Posterior vena cava (tissue), 2 donors: ENCODE data around the gene OTUD6A. TPM values are rescaled to one million over a fixed set of nuclear protein-coding genes. Genes with fewer than 3 reads are reported as not detected.

Experiments used
- DNase-seq: peaks from one replicate; pipeline ENCODE4 v3.0.0-alpha.2; 2020; ENCODE audit warnings: low spot score
- intact Hi-C, 2 donors: fragments of 100-400 bp; cut with DNase I; formaldehyde crosslinking; loops; one replicate each; pipeline versions ENCODE4 v1.14.1 to v1.14.2; 2022 to 2023
- long read RNA-seq, 2 donors: library from polyadenylated mRNA; unstranded; transcript quantifications; one replicate each; pipeline ENCODE4 v2.0.0, GENCODE V29; 2020 to 2021
- total RNA-seq, 2 donors: library from RNA; stranded (reverse); fragmentation: NEBNext Ultra II Directional; extraction: Animal tissue kit (Norgen Biotek cat#: 25700); gene quantifications; one replicate each; pipeline ENCODE4 v1.2.1, GENCODE V29; 2021
- donor health status: DM: yes; HTN: yes; CAD: no.
- donor health status: DM: yes; HTN: yes; CAD: no.

Gene OTUD6A, protein sequence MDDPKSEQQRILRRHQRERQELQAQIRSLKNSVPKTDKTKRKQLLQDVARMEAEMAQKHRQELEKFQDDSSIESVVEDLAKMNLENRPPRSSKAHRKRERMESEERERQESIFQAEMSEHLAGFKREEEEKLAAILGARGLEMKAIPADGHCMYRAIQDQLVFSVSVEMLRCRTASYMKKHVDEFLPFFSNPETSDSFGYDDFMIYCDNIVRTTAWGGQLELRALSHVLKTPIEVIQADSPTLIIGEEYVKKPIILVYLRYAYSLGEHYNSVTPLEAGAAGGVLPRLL
- not detected for total RNA-seq
- long read RNA-seq, donor 1 = 0 reads
- long read RNA-seq, donor 2 = 0 reads

DNA sequence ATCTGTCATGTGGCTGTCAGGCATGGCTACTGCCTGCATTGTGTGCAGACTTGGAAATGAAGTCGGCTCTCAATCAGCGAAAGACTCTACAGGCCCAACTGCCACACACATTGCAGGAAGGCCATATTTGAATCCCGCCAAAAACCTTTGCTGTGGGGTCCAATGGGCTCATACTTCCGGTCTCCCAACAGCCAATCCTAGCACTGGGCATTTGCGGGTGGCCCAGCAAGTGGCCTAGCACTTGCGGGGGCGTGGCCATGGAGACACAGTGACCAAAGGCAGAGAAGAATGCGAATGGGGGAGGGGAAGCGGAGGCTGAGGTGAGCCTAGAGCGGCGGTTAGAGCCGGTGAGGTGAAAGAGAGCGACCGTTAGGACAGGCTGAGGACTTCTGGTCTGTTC lies at the start of gene OTUD6A:
TSS of gene OTUD6A (plus strand) at position 382 of the 400 bp plus-strand sequence. CDS start 68 bp downstream, outside the sequence.
- DNase-seq = no peak
- intact Hi-C loops = no loop called here

DNA sequence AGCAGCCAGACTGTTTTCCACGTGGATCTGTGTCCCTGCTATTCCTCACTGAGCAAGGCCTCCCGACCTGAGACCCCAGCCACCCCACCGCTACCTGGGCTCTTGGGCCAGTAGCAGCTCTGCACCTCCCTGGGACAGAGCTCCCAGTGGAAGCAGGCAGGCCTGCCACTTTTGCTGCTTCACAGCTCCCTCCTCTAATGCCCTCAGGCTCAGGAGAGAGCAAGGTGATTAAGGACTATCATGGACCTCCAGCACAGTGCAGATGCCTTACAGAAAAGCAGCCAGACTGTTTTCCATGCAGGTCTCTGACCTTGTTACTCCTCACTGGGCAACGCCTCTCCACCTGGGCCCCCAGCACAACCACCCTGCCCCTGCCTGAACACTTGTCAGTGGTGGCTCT lies 49.5 kb upstream of the OTUD6A start:
- no peak for DNase-seq
- intact Hi-C loops = no loop called here

DNA sequence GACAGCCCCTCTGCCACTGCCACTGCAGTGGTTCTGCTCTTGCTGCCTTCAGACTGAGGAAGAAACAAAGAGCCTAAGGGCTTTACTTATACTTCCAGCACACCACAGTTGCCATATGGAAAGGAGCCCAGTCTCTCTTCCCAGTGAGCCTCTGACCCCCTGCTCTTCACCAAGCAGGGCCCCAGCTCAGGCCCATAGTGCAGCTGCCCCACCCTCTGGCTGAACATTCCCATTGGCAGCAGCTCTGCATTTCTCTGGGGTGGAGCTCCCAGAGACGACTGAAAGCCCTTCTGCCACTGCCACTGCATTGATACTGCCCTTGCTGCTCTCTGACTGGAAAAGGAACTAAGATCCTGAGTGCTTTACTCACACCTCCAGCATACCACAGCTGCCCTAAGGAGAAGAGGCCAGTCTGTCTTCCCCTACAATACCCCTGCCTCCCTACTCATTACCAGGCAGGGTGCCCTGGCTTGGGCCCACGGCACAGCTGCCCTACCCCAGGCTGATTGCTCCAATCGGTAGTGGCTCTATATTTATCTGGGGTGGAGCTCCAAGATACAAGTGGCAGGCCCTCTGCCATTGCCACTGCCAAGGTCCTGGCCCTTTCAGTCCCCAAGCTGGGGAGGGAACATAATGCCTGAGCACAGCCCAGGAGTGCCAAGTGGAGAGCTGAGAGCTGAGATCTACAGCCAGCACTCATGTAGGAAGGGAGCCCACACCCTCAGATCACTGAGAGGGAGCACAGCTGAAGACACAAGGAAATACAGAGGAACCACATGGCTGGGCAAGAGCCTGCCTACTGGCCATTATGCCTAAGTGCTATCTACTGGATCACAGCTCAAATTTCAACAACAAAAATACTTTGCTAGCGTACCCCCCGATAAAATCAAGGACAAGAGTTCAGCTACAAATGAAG lies 48.5 kb upstream of the OTUD6A start:
- intact Hi-C loops = no loop called here
- no peak for DNase-seq

DNA sequence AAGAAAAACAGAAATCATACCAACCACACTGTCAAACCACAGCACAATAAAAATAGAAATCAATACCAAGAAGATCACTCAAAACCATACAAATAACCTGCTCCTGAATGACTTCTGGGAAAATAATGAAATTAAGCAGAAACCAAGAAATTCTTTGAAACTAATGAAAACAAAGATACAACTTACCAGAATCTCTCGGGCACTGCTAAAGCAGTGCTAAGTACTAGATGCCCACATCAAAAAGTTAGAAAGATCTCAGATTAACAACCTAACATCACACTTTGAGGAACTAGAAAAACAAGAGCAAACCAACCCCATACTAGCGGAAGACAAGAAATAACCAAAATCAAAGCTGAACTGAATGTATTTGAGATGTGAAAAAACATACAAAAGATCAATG lies 45.7 kb upstream of the OTUD6A start:
- intact Hi-C loops = no loop called here

DNA sequence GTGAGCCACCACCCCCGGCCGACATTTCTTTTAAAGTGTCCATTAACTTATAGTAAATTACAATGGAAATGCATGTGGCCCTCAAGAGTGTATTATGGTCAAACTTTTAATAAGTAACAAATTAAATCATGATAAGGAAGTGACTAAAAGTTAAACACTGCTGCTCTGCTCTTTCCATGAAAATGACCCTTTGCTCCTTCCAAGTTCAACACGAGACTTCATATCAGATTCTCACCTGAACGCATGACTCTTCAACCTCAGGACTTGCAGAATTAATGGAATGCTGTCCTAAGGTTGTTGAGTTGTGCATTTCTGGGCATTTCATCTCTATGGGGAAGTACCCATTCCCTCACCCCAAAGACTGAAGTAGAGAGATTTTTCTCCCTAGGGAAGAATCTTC lies 39.6 kb upstream of the OTUD6A start:
- intact Hi-C loops = no loop called here
- DNase-seq = no peak

More for the DNA sequence above, 45.7 kb upstream of the OTUD6A start:
- no peak for DNase-seq

DNA sequence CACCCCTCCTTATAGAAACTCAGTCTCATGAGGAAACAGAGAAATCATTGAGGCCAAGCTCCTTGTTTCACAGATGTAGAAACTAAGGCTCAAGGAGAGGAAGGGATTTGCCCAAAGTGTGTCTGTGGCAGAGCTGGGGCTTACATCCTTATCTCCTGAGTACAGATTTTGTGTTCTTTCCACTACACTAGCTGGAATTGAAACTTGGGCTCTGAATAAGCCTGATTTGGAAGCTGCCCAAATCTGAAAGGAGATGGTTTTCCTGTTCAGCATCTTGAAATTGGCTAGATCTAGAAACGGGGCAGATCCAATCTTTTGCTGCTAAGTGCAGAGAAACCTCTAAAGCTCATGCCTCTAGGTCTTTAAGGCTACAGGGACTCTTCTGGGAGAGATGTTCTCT lies 36.8 kb upstream of the OTUD6A start:
- intact Hi-C loops = no loop called here
- DNase-seq = no peak

DNA sequence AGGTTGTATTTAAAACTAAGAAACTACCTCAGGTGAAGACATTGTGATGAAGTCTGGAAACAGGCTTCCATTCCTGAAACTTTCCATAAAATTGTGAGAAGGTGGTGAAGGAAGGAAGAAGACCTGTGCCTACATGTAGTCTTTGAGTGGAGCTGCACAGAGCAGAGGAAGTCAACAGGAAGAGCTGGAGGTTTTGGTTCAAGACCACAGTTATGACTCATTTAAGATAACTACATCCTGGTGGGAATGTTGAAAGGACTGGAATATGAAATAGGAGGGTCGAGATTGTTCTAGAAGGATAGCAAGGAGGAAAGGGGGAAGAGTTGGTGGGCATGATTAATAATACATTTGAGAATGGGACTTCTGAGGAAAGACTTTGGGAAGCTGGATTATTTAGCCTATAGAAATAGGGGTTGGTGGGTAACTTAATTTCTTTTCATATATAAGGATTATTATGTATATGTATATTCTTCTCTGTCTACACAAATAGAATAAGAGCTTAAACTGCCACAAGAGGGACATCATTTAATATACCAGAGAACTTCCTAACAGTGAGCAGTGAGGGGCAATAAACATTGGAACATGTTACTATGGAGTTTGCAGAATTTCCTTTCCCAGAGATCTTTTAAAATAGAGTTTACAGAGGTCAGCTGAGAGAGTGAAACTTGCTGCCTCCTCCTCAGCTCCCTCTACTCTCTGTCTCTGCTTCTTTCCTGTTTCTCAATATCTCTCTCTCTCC lies 36.0 kb upstream of the OTUD6A start:
- no peak for DNase-seq
- intact Hi-C loops = no loop called here

DNA sequence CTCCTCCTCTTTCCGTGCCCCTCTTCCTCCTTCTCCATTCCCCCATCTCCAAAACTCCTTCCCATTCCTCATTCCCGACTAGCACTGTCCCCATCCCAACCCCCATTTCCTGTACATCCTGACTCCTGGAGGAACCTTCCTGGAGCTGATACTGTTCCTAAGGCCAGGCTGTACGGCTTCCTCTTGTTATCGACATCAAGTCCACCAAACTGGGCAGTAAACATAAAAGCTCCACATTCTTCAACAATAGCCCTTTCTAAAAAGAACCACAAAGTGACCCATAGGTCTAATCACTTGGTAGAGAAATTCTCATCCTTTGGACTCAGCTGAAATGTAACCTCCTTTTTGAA lies 35.4 kb upstream of the OTUD6A start:
- intact Hi-C loops = no loop called here
- no peak for DNase-seq

DNA sequence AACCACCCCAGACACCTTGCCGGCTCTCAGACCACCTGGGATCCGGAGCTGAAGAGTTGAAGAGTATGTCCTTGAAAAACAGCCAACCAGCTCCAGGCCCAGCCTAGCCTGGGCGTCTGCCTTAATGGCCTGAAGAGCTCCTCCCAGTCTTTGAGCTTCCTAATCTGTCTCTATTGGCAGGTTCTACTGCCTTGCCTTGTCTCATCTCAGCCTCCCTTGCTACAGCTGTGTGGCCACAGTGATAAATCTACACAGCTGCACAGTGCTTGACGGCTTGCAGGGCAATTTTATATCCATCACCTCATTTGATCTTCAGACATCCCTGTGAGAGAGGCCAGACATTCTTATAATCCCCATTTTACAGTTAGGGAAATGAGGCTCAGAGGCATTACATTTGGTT lies 32.4 kb upstream of the OTUD6A start:
- DNase-seq = no peak
- intact Hi-C loops = loop anchor here in 1 of 2 donors (5.0 kb wide), 1 partner anchor 493 kb away; no protein-coding TSS in a partner anchor

DNA sequence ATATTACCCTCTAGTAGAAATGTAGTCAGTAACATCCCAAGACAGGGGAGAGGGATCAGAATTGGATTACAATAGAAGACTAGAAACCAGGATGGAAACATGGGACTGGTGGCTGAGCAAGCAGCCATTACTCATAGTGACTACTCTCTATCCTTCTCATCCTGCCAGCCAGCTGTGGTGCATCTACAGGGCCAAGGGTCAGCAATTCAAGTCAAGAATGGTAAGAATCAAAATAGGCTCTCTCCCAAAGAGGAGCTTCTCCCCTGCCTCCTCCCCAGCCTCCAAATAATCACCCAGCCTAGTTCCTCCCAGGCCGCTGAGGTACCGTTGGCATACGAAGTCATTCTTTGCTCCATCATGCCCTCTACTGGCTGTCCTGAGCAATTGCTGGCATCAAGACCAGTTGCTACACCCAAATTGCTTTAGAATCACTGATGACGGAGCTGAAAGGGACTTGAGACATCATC lies 31.9 kb upstream of the OTUD6A start:
- intact Hi-C loops = loop anchor here in 1 of 2 donors (5.0 kb wide), 1 partner anchor 493 kb away; no protein-coding TSS in a partner anchor
- DNase-seq = no peak

DNA sequence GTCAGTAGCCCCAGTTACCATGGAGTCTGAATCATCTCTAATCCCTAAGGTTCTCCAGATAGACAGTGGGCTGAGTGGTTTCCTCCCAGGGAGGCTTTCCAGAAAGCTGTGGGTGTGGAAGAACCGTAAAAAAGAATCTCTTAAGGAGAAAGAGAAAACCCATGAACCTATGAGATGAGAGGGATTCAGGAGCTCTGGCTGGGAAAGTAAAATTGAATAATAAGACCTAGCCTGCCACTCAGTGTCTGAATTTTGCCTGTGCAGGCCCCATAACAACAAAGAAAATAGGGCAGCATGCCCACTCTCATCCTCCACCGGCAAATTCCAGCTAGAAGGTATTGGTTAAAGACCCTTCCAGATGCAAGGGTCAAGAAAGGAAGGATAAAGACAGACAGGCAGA lies 29.5 kb upstream of the OTUD6A start:
- intact Hi-C loops = loop anchor here in 1 of 2 donors (5.0 kb wide), 1 partner anchor 495 kb away; no protein-coding TSS in a partner anchor

DNA sequence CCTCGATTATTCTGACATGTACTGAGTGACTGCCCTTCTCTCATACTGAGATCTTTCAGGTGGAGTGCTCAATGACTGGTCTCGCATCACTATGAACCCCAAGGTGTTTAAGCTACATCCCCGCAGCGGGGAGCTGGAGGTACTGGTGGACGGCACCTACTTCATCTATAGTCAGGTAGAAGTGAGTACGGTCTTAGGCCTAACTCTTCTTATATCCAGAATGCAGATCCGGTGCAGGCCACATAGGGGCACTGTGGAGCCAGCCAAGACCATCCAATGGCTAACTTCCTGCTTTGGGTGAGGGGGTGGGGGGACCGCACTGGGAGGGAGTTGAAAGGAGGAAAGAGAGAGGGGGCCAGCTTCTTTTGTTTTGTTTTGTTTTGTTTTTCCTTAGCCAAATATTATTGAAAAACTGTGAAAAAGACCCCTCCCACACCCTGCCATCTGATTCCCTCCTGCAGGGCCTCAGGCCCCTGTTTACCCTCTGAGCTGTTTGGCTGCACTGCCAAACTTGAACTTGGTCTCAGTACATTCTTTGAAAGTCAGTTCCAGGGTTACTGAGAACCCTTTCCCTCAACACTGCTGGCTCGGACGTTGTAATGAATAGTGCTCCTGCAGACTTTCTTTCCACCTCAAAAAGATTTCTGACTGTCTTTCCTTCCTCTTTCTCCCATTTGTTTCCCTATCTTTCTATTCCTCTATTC lies 28.8 kb upstream of the OTUD6A start:
- DNase-seq = no peak
- intact Hi-C loops = loop anchor here in 1 of 2 donors (5.0 kb wide), 1 partner anchor 496 kb away; no protein-coding TSS in a partner anchor

More for the DNA sequence above, 29.5 kb upstream of the OTUD6A start:
- no peak for DNase-seq

DNA sequence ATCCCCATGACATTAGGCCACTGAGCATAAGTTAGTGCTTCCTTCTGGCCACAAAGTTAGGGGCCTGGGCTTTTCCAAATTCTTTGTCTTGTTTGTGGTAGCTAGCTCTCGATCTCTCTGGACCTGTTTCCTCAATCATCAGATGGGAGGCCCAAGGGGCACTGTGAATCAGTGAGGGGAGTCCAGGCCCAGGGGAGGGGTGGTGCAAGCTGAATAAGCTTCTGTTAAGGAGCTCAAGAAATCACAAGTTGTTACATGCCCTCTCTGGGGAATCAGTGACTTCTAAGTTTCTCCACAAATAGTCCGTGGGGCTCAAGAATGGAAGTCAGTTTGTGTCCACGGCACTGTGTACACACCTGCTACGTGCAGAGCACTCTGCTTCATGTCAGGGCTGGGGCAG lies 27.6 kb upstream of the OTUD6A start:
- no peak for DNase-seq
- intact Hi-C loops = loop anchor here in 1 of 2 donors (5.0 kb wide), 1 partner anchor 497 kb away; no protein-coding TSS in a partner anchor

DNA sequence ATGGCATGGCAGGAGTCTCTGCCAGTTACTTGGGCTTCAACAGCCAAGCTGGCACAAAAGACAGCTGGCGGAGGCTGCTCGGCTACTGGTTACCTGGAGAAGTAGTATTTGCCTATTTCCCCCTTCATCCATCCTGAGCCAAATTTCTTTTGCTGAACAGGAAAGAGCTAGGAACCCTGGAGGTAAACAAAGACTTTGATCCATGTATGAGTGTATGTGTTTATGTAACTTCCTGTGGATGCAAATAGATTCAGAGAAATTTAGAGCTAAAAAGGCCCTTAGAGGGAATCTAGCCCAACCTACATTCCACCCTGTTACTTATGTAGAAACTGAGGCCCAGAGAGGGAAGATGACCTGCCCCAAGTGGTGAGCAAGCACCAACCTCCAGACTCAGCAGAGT lies 23.7 kb upstream of the OTUD6A start:
- no peak for DNase-seq
- intact Hi-C loops = no loop called here

DNA sequence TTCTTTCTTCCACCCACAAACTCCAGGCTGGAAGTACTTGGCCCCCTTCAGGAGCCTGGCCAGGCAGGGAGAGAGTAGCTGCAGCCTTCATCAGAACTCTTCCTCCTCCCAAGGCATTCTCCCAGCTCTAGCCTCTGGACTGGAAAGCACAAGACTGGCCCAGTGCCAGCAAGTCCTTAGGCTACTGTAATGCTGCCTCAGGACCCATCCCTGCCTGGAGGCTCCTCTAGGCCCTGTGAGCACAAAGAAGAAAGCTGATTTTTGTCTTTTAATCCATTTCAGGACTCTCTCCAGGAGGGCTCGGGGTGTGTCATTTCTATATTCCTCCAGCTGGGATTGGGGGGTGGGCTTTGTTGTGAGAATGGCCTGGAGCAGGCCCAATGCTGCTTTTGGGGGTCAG lies 23.3 kb upstream of the OTUD6A start:
- intact Hi-C loops = no loop called here
- DNase-seq = no peak

DNA sequence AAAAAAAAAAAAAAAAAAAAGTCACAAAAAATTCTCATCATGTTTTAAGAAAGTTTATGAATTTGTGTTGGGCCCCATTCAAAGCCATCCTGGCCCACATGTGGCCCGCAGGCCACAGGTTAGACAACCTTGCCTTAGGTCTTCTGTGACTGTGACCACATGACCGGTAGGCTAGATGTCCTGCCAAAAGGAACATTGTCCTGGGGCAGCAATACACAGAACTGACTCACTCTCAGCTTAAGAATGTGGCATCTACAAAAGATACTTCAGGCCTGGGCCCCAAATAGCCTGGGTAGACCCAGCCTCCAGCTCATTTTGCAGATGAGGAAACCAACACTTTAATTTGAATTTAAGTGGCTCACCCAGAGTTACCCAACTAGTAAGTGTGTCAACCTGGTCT lies 22.5 kb upstream of the OTUD6A start:
- no peak for DNase-seq
- intact Hi-C loops = no loop called here

DNA sequence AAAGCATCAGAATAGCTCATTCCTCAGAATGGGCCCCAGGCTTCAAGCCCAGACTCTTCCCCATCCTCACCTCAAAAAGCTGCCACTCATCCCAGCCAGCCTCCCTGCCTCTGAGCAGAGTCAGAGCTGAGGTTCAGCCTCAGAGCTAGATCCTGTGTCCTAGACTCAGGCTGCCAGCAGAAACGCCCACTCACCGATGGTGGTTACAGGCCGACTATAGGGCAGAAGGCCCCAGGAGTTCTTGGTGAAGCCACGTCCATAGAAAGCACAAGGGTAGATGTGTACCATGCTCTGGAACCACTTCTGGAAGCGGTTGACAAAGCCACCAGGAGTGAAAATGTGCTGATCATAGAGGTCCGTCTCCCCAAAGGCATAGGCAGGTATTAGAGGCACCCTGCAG lies 20.3 kb upstream of the OTUD6A start:
- intact Hi-C loops = no loop called here

DNA sequence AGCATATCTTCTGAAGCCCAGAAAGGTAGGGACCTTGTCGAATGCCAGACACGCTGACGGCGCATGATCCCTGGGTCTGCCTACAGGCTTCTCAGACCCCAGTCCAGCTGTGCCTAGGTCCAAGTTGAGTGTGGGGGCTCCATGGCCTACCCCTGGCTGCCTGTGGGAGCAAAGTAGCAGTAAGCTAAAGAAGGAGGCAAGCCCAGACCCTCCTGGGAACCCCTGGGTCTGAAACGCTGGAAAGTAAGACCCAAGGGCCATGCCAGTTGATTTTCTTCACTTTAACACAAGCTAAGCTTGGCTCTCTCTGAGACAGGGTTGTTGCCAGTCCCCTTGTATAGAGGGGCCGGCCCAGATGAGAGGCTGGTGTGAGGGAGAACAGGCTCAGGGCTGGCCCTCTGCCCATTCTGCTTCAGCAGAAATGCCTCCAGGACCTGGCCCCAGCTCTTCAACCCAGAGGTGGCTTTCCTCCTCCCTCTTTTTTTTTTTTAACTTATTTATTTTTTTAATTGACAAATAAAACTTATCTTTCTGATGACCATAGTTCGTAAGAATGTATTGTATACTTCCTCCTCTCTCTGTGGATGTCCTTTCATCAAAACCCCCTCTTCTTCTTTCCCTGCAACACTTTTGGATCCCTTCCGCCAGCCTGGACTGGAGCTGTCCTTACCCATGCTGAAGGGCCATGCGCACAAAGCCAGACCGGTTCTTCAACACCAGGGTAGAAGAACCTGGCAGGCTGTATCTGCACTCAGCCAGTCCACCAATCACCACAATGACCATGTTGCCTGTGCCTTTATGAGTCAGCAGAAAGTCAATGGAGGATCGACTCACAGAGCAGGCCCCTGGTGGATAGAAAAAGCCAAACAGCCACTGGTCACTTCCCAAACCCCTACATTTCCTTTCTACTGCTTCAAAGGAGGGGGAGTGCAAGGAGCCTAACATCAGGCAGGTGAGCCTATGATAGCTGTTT lies 19.6 kb upstream of the OTUD6A start:
- intact Hi-C loops = no loop called here
- no peak for DNase-seq

More for the DNA sequence above, 20.3 kb upstream of the OTUD6A start:
- DNase-seq = no peak
